Activated CD4-positive, alpha-beta memory T cell treated with anti-CD3 and anti-CD28 coated beads for 36 hours (primary cell): ENCODE measurements around the gene DOK3. TPM values are rescaled to one million over a fixed set of nuclear protein-coding genes. Genes with fewer than 3 reads are reported as not detected.

Experiments
- CTCF ChIA-PET: fragments of 350-600 bp; sonication (Branson Sonifier 250); formaldehyde crosslinking; loops from one replicate; lab custom pipeline; 2021; ENCODE audit warnings: antibody characterized with exemption, inconsistent platforms; lab: Charles Lee
- POLR2A ChIA-PET: fragments of 350-600 bp; sonication (Branson Sonifier 250); formaldehyde crosslinking; loops from one replicate; lab custom pipeline; 2021; ENCODE audit warnings: antibody characterized with exemption; lab: Charles Lee
- DNase-seq: peaks from one replicate; pipeline ENCODE4 v3.0.0-alpha.2; 2020
- H3K27ac Mint-ChIP-seq: one replicate; pipeline ENCODE4 v1.8.0; 2021; ENCODE audit warnings: mixed read lengths
- H3K27me3 Mint-ChIP-seq: one replicate; pipeline ENCODE4 v1.8.0; 2021; ENCODE audit warnings: mixed read lengths
- H3K36me3 Mint-ChIP-seq: one replicate; pipeline ENCODE4 v1.8.0; 2021; ENCODE audit warnings: mixed read lengths
- H3K4me1 Mint-ChIP-seq: one replicate; pipeline ENCODE4 v1.8.0; 2021; ENCODE audit warnings: low read depth, mixed read lengths
- H3K4me3 Mint-ChIP-seq: one replicate; pipeline ENCODE4 v1.8.0; 2021; ENCODE audit warnings: mild to moderate bottlenecking, mixed read lengths
- H3K9me3 Mint-ChIP-seq: one replicate; pipeline ENCODE4 v1.8.0; 2021; ENCODE audit warnings: mixed read lengths
- intact Hi-C: fragments of 100-400 bp; cut with micrococcal nuclease; formaldehyde crosslinking; loops from one replicate; pipeline ENCODE4 v1.15.1; 2023
- total RNA-seq, 2 experiments: library from RNA; stranded (reverse); gene quantifications; one replicate each; pipeline ENCODE4 v1.2.3, GENCODE V29; 2021

The DOK3 gene
- total RNA-seq, 2 experiments from 2014 or later, result 0.52 to 1.3 TPM

- Mint-ChIP-seq H3K9me3 (no peaks in the 10 kb centered on the region), H3K27ac (no peak overlapping the region), H3K4me1 (peaks cover 6% of the 10 kb centered on the region), H3K4me3 (no peak overlapping the region), H3K27me3 (no peaks in the 10 kb centered on the region), H3K36me3 (no peaks in the 10 kb centered on the region)
- POLR2A ChIA-PET, result no interaction called here
- DNase-seq, result no peak
- intact Hi-C loops, result no loop called here
- CTCF ChIA-PET, result interaction anchor here (1.4 to 1.8 kb wide), 2 partner anchors 11 to 13 kb away, joined by 5 to 7 read pairs; no protein-coding TSS in a partner anchor
Observed at GRCh38 chr5:177468329-177468684, 41.3 kb downstream of the DOK3 start.

GRCh38 chr5:177467436-177467835, 42.2 kb downstream of the DOK3 start:
- POLR2A ChIA-PET, result no interaction called here

GRCh38 chr5:177466861-177467260, 42.8 kb downstream of the DOK3 start:
- no peak for DNase-seq
- ChIA-PET CTCF (interaction anchor here (1.7 kb wide), 1 partner anchor 63 kb away, joined by 8 read pairs; no protein-coding TSS in a partner anchor), POLR2A (no interaction called here)
- Mint-ChIP-seq H3K36me3 (no peaks in the 10 kb centered on the region), H3K4me1 (peaks cover 7% of the 10 kb centered on the region), H3K27me3 (no peaks in the 10 kb centered on the region), H3K27ac (no peak overlapping the region), H3K4me3 (no peak overlapping the region), H3K9me3 (no peaks in the 10 kb centered on the region)
- intact Hi-C loops, result no loop called here

More at GRCh38 chr5:177467436-177467835, 42.2 kb downstream of the DOK3 start:
- CTCF ChIA-PET, result interaction anchor here (1.8 kb wide), 1 partner anchor 12 kb away, joined by 7 read pairs; no protein-coding TSS in a partner anchor
- Mint-ChIP-seq H3K27me3 (no peaks in the 10 kb centered on the region), H3K4me3 (no peak overlapping the region), H3K36me3 (no peaks in the 10 kb centered on the region), H3K9me3 (no peaks in the 10 kb centered on the region), H3K27ac (no peak overlapping the region), H3K4me1 (peaks cover 6% of the 10 kb centered on the region)
- intact Hi-C loops, result no loop called here
- DNase-seq, result no peak

GRCh38 chr5:177465044-177465443, 44.6 kb downstream of the DOK3 start:
- CTCF ChIA-PET, result interaction anchor here (0.6 to 1.7 kb wide), 6 partner anchors 8 to 62 kb away, joined by 3 to 8 read pairs (median 3); no protein-coding TSS in a partner anchor
- Mint-ChIP-seq H3K27ac (no peak overlapping the region), H3K4me3 (no peak overlapping the region), H3K27me3 (no peaks in the 10 kb centered on the region), H3K9me3 (no peaks in the 10 kb centered on the region), H3K36me3 (no peaks in the 10 kb centered on the region), H3K4me1 (peaks cover 10% of the 10 kb centered on the region)
- POLR2A ChIA-PET, result no interaction called here
- intact Hi-C loops, result no loop called here
- DNase-seq, result no peak

DNA sequence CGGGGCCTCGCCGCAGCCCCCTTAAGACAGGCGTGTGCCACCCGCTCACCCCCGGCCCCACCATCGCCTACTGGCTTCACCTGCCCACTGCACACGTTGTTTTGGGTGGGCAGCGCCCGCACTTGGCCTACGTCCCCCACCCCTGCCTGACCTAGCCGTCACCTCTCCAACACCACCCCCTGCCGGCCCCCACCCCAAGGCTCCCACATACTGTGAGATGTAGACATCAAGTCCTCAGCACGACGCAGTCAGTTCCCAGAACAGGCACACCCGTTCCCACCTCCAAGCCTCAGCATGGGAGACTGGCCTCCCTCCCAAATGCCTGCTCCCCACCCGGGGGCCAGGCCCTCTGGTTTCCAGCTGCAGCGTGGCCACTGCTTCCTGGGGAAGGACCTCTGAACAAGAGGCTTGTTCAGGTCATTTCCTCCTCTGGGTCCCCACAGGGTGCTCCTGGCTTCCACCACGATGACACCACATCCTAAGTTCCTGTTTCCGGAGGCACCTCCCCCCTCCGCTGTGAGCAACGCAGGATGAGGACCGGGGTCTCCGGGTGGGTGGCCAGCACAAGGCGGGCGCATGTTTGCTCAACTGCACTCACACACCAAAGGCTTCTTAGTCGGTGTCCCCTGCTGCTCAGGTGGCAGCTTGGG, 47.5 kb downstream of the DOK3 start:
- CTCF ChIA-PET, result interaction anchor here (1.0 to 29.1 kb wide), 2 partner anchors 39 to 57 kb away, joined by 4 to 624 read pairs; partner anchors contain the start of genes F12 and PFN3
- Mint-ChIP-seq H3K27me3 (no peaks in the 10 kb centered on the region), H3K4me1 (peaks cover 12% of the 10 kb centered on the region), H3K4me3 (peak overlapping the region; percentile 28), H3K9me3 (no peaks in the 10 kb centered on the region), H3K27ac (no peak overlapping the region), H3K36me3 (no peaks in the 10 kb centered on the region)
- POLR2A ChIA-PET, result no interaction called here
- peak; percentile 32 for DNase-seq
- intact Hi-C loops, result no loop called here

GRCh38 chr5:177459819-177460628, 49.6 kb downstream of the DOK3 start:
- ChIA-PET CTCF (interaction anchor here (0.6 to 29.1 kb wide), 4 partner anchors 19 to 70 kb away, joined by 3 to 624 read pairs (median 5); partner anchors contain the start of genes F12 and PFN3), POLR2A (interaction anchor here (0.6 kb wide), 1 partner anchor 646 kb away, joined by 3 read pairs; no protein-coding TSS in a partner anchor)
- H3K4me1 Mint-ChIP-seq, result peaks cover 14% of the 10 kb centered on the region
- H3K27me3 Mint-ChIP-seq, result no peaks in the 10 kb centered on the region
- H3K27ac Mint-ChIP-seq, result no peak overlapping the region
- no peaks in the 10 kb centered on the region for H3K36me3 Mint-ChIP-seq
- no peaks in the 10 kb centered on the region for H3K9me3 Mint-ChIP-seq
- intact Hi-C loops, result no loop called here
- no peak overlapping the region for H3K4me3 Mint-ChIP-seq
- no peak for DNase-seq

GRCh38 chr5:177459357-177459756, 50.3 kb downstream of the DOK3 start:
- ChIA-PET POLR2A (interaction anchor here (0.6 kb wide), 1 partner anchor 647 kb away, joined by 3 read pairs; no protein-coding TSS in a partner anchor), CTCF (interaction anchor here (0.6 to 29.1 kb wide), 5 partner anchors 13 to 69 kb away, joined by 3 to 624 read pairs (median 3); partner anchors contain the start of genes F12 and PFN3)

GRCh38 chr5:177458912-177459350, 50.7 kb downstream of the DOK3 start:
- H3K27me3 Mint-ChIP-seq, result no peaks in the 10 kb centered on the region
- peaks cover 15% of the 10 kb centered on the region for H3K4me1 Mint-ChIP-seq
- intact Hi-C loops, result no loop called here
- H3K4me3 Mint-ChIP-seq, result no peak overlapping the region
- no peak overlapping the region for H3K27ac Mint-ChIP-seq
- ChIA-PET POLR2A (interaction anchor here (0.6 kb wide), 1 partner anchor 647 kb away, joined by 3 read pairs; no protein-coding TSS in a partner anchor), CTCF (interaction anchor here (1.1 to 29.1 kb wide), 4 partner anchors 13 to 68 kb away, joined by 3 to 624 read pairs (median 6); partner anchors contain the start of genes F12 and PFN3)
- DNase-seq, result no peak
- H3K9me3 Mint-ChIP-seq, result no peaks in the 10 kb centered on the region
- no peaks in the 10 kb centered on the region for H3K36me3 Mint-ChIP-seq

More at GRCh38 chr5:177459357-177459756, 50.3 kb downstream of the DOK3 start:
- no peak for DNase-seq
- intact Hi-C loops, result no loop called here
- no peak overlapping the region for H3K4me3 Mint-ChIP-seq
- no peaks in the 10 kb centered on the region for H3K9me3 Mint-ChIP-seq
- H3K4me1 Mint-ChIP-seq, result peaks cover 14% of the 10 kb centered on the region
- H3K36me3 Mint-ChIP-seq, result no peaks in the 10 kb centered on the region
- no peak overlapping the region for H3K27ac Mint-ChIP-seq
- no peaks in the 10 kb centered on the region for H3K27me3 Mint-ChIP-seq

GRCh38 chr5:177457852-177458681, 51.6 kb downstream of the DOK3 start:
- Mint-ChIP-seq H3K27ac (no peak overlapping the region), H3K4me3 (no peak overlapping the region), H3K9me3 (no peaks in the 10 kb centered on the region), H3K36me3 (no peaks in the 10 kb centered on the region), H3K27me3 (no peaks in the 10 kb centered on the region), H3K4me1 (peaks cover 22% of the 10 kb centered on the region)
- ChIA-PET CTCF (interaction anchor here (0.9 to 29.1 kb wide), 33 partner anchors 8 to 345 kb away, joined by 3 to 624 read pairs (median 5); partner anchors contain the start of genes F12, GRK6, LMAN2 and PDLIM7), POLR2A (interaction anchor here (1.2 to 1.7 kb wide), 3 partner anchors 11 to 31 kb away, joined by 3 to 5 read pairs (median 4); partner anchors contain the start of gene GRK6)
- DNase-seq, result no peak
- intact Hi-C loops, result loop anchor here (2.0 kb wide), 1 partner anchor 15 kb away; the partner anchor contains the start of gene DBN1

DNA sequence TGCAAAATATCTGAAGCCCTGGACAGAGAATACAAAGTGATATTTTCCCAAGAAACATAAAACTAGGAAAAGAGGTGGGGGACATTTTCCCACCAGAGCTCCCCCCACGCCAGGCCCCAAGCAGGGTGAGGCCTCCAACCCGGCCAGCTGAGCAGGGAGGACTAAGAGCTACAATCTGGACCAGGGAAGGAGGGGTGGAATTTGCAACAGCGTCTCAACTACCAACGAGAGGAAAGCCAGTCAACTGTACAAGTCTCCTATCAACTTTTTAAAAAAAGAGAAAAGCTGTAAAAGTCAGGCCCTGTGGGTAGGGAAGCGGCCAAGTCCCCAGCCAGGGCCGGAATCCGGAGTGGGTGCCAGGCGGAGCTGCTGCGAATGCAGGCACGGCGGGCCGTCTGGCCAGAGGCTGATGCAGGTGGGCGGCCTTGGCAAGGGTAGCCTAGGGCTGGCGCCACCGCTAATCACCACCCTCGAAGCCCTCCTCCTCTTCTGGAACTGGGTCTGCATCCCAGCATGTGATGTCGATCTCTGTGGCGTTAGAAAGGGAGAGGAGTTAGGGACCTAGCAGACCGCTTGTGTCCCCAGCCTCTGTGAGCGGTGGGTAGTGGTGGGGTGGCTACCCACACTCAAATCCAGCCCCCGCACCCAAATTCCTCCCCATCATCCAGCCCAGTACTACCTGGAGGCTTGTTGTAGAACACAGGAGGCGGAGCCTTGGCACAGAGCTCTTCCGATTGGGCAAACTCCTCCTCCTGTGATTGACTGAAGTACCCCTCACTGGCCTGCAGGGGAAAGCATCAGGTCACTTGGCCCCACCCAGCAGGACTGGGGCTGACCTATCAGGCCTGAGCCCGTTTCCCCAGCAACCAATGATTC, 52.4 kb downstream of the DOK3 start:
- no peaks in the 10 kb centered on the region for H3K27me3 Mint-ChIP-seq
- POLR2A ChIA-PET, result interaction anchor here (1.2 to 1.7 kb wide), 6 partner anchors 10 to 143 kb away, joined by 3 to 5 read pairs (median 4); partner anchors contain the start of genes GRK6 and PDLIM7
- no peaks in the 10 kb centered on the region for H3K36me3 Mint-ChIP-seq
- intact Hi-C loops, result loop anchor here (1.0 to 2.0 kb wide), 3 partner anchors 16 to 324 kb away; partner anchors contain the start of genes DBN1 and NSD1
- H3K4me1 Mint-ChIP-seq, result peaks cover 19% of the 10 kb centered on the region
- no peak overlapping the region for H3K4me3 Mint-ChIP-seq
- DNase-seq, result peak; percentile 72
- CTCF ChIA-PET, result interaction anchor here (0.9 to 29.1 kb wide), 33 partner anchors 9 to 344 kb away, joined by 3 to 624 read pairs (median 5); partner anchors contain the start of genes F12, GRK6, LMAN2 and PDLIM7
- no peak overlapping the region for H3K27ac Mint-ChIP-seq
- H3K9me3 Mint-ChIP-seq, result no peaks in the 10 kb centered on the region
